Hepatic stellate cell (primary cell): Measurements from ENCODE around the gene CSNK2B.
A peak's percentile ranks its signal among the peaks of the same experiment; 100 is the strongest.

Experiments used
- DNase-seq: peaks from one replicate; pipeline ENCODE4 v3.0.0; 2011; ENCODE audit warnings: low spot score

CSNK2B gene

DNA sequence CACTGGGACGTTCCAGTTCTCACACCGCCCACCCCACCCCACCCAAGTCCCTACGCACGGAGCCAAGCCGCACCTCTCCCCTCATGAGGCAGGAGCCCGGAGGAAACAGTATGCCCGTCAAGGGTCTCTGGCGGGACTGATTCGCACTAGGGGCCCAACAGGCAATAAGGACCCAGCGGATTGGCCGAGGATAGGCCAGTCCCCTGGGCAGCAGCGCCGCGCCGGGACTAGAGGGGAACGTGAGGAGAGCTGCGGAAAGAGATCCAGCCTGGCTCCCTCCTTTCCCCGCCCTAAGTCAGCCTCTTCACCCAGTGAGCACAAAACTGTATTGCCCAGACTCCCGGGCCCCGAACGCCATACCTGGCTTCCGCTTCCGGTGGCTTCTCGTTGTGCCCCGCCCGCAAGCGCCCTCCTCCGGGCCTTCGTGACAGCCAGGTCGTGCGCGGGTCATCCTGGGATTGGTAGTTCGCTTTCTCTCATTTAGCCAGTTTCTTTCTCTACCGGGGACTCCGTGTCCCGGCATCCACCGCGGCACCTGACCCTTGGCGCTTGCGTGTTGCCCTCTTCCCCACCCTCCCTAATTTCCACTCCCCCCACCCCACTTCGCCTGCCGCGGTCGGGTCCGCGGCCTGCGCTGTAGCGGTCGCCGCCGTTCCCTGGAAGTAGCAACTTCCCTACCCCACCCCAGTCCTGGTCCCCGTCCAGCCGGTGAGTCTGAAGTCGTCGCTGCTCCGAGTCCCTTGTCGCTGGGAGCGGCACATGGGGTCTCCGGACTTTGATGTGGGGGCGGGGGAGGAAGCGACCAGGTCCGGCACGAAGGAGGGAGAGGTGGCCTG, at the start of gene CSNK2B:
Gene CSNK2B (plus strand): TSS at position 580 of the 836 bp plus-strand sequence. CDS start 752 bp downstream, outside the sequence.
- DNase-seq = peak; percentile 97

DNA sequence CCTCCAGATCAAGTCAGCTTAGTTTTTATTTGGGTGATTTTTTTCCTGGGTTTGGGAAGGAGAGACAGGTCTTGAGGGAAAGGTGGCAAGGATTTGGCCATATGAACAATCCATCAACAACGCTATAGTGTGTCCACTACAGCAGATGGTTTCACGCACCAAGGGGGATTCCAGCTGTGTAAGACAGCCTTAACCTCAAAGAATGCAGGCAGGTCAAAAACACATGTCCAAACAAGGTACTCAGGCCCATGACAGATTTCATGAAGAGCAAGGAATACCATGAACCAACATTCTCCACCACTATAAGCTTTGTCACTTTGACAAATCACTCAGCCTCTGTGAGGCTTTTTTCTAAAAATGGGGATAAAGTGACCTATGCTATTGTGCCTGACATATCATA, 48.9 kb upstream of the CSNK2B start:
- DNase-seq = no peak

DNA sequence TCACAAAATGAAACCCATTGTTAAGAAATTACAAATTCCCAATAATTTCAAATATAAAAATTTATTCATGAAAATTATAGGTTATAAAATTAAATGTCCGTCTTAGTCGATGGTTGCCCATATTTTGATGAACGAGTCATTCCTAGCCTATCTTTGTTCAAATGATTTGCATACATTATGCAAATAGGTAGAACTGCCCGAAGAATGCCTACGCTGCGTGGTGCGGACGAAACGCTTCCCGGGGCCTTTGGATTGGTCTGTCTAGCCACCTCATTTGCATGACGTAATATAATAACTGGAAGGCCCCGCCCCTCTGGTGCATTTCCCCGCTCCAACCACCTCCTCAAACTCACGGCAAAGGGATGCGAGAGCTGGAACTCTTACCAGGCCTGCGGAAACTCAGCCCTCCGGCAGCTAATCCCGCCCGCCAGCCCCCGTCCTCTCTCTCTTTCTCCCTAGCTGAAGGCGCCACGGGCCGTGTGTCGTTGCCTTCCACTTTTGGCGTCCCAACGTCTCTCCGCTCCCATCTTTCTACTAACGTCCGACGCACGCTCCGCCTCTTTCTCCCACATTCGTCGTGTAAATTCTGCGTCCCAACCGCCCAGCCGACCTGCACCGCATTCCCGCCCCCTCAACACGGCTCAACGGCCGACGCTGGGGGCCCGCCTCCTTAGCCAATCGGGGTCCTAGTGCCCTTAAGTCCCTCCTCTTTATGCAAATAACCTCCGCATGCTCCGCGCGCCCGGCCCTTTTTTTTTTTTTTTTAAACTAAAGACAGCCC, 45.9 kb upstream of the CSNK2B start:
- peak; percentile 98 for DNase-seq

DNA sequence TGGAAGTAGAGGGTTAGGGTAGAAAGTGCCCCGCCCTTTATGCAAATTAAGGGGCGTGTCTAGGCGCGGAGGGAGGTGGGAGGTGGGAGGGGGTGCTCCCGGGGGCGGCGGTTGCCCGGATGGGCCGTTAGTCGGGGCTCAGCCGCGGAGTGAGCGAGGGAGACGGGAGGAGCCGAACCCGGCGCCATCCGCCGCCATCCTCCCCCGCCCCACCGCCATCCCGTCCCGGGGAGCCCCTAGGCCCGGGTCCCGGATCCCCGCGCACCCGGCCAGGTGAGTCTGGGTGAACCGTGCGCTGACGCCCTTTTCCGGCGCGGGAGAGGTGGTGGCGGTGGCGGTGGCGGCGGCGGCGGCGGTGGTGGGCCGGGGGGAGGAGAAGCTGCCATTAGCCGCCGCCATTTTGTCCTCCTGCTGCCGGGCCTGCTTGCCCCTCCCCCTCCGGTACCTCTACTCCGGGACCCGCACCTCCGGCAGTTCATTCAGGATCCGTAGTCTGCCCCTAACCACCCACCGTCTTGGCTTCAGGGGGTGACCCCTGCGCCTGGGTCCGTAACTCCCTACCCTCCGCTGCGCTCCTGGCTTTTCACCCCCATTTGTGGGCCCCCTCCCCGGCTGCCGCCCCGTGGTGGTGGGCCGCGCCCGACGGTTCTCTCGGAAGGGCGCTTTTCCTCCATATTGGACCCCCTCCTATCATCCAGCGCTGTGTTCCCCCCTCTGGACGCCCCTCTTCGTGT, 45.1 kb upstream of the CSNK2B start, which contains the start of gene PRRC2A:
Gene PRRC2A (plus strand): TSS at position 130 of the 734 bp plus-strand sequence. CDS start 2,075 bp downstream, outside the sequence.
- peak; percentile 83 for DNase-seq

DNA sequence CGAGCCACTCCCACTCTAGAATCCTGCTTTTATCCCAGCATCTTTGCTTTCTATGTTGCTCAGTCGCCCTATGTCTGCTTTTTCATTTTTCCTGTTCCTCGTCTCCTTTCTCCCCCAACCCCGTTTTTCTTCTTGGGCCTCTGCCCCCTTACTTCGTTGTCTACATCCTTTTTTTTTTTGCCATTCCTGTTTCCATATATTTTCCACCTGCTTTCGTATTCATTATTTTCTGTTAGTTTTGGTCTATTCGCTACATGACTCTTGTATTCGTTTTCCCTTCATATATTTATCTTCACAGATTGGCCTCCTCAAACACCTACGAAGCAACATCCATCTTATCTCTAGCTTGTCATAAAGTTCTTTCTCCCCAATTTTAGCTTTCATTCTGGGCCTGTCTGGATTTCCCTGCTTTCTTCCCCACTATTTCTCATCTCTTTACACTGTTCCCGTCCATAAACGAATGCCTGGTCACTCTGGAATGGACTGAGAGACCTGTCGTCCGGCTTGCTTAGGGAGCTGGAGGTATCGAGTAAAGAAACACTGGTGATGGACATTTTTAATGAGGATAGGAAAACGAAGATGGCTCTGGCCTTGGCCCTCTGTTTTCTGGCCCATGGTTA, 44.5 kb upstream of the CSNK2B start:
- DNase-seq = no peak

DNA sequence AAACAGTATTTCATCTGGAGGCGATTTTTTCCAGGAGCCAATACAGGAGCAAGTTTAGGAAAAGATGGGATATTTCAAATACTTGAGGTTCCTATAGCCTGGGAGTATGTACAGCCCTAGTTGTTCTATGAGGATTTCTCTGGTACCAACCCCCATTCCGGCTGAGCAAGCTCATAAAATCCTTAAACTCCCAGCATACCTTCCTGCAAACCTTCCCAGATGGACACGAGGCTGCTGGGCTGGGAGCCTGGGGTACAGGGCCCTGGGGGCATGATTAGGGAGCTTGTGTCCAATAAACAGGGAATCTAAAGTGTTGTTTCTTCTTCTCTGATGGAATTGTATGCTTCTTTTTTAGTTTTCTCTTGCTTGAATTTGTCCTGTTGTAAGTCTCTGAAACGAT, 43.9 kb upstream of the CSNK2B start:
- DNase-seq = peak; percentile 49

DNA sequence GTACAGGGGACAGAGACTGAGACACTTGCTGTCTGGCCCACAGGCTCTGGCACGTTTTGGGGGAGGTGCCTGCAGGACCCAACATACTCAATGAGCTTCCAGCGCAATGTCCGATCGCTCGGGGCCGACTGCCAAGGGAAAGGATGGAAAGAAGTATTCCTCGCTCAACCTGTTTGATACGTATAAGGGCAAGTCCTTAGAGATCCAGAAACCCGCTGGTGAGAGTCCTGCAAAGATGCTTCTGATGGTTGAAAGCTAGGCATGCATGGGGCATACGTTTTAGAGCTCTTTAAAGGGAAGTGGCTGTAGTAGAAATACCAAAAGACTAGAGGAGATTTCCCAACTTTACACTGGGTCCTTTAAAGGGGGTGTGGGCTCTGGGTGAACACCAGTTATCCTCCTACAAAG, 43.2 kb upstream of the CSNK2B start:
- DNase-seq = no peak

DNA sequence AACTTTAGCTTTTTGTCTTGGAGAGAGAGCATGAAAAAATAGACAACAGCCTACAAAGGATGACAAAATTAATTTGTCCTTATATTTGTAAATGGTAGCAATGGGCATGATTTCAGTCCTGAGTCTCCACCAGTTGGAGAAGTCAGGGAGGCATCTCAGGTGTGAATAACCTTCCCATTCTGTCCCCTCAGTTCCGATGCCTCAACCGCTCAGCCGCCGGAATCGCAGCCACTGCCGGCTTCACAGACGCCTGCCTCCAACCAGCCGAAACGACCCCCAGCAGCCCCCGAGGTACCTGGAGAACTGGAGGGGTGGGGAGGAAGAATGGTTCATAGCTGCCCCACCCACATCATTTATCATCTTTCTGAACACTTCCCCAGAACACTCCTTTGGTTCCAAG, 41.8 kb upstream of the CSNK2B start:
- no peak for DNase-seq

DNA sequence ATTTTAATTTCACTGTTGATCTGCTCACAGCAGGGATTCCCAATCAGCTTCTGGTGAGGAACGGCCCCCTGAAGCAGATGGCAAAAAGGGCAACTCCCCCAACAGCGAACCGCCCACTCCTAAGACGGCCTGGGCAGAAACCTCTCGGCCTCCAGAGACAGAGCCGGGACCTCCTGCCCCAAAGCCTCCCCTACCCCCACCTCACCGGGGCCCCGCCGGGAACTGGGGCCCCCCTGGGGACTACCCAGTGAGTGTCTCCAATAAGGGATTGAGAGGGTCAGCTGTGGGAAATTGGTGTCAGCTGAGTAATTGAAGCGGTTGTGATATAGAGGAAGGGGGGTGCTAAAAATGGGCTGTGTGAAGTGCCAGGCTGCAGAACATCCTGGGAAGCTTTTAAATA, 38.9 kb upstream of the CSNK2B start:
- DNase-seq = no peak

DNA sequence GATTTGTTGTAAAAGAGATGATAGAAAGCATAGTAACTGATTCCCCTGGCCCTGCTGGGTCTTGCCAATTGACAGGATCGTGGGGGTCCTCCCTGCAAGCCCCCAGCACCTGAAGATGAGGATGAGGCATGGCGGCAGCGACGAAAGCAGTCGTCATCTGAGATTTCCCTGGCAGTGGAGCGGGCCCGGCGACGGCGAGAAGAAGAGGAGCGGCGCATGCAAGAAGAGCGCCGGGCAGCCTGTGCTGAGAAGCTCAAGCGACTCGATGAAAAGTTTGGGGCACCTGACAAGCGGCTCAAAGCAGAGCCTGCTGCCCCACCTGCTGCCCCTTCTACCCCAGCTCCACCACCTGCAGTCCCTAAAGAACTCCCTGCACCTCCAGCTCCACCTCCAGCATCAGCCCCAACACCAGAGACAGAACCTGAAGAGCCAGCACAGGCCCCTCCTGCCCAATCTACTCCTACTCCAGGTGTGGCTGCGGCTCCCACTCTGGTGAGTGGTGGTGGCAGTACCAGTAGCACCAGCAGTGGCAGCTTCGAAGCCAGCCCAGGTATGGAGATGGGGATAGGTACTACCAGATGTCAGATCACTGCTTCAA, 38.1 kb upstream of the CSNK2B start:
- no peak for DNase-seq

DNA sequence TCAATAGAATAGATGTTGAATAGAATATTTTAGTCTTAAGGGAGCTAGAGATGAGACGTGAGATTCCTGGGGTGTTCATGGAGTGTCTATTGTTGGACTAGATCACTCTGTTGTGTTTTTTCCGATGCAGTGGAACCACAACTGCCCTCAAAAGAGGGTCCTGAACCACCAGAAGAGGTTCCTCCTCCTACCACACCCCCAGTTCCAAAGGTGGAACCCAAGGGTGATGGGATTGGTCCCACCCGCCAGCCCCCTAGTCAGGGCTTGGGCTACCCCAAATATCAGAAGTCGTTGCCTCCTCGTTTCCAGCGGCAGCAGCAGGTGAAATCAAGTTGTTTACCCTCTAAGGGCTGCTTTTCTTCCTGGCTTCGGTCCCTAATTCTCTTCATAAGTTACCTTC, 36.9 kb upstream of the CSNK2B start:
- DNase-seq = no peak

DNA sequence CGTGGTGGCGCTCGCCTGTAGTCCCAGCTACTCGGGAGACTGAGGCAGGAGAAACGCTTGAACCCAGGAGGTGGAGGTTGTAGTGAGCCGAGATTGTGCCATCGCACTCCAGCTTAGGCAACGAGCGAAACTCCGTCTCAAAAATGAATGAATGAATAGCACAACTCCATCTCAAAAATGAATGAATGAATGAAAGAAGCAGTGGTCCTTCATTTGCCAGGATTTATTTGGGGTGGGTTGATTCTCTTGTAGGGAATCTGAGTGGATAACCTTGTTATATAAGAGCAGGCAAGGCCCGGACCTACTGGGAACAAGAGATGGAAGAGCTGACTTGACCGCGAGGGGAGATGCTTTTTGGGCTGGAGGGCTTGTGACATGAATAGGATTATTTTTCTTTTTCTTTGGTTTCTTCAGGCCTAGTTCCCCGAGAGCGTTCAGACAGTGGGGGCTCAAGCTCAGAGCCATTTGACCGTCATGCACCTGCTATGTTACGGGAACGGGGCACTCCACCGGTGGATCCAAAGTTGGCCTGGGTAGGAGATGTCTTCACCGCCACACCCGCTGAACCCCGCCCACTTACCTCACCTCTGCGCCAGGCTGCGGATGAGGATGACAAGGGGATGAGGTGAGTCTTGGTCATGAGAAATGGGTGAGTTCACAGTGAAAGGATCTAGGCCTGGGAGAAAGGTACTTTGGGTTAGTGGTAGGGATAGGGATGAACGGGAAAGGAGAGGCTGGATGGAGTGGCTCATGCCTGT, 35.5 kb upstream of the CSNK2B start:
- DNase-seq = no peak

DNA sequence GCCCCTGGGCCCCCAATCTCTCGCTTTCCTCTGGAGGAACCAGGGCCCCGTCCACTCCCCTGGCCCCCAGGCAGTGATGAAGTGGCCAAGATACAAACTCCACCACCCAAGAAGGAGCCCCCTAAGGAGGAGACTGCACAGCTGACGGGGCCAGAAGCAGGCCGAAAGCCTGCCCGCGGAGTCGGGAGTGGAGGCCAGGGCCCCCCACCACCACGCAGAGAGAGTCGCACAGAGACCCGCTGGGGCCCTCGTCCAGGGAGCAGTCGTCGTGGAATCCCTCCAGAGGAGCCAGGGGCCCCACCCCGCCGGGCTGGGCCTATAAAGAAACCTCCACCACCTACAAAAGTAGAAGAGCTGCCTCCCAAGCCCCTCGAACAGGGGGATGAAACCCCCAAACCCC, 34.7 kb upstream of the CSNK2B start:
- no peak for DNase-seq

DNA sequence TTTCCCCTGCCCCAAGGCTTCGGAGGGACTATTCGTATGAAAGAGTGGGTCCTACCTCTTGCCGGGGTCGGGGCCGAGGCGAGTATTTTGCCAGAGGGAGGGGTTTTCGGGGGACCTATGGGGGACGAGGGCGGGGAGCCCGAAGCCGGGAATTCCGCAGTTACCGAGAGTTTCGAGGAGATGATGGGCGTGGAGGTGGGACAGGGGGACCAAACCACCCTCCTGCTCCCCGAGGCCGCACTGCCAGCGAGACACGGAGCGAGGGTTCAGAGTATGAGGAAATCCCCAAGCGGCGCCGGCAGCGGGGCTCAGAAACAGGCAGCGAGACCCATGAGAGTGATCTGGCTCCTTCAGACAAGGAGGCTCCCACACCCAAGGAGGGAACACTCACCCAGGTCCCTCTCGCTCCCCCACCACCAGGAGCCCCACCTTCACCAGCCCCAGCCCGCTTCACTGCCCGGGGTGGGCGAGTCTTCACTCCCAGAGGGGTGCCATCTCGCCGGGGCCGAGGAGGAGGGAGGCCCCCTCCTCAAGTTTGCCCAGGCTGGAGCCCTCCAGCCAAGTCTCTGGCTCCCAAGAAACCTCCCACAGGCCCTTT, 34.1 kb upstream of the CSNK2B start:
- no peak for DNase-seq

DNA sequence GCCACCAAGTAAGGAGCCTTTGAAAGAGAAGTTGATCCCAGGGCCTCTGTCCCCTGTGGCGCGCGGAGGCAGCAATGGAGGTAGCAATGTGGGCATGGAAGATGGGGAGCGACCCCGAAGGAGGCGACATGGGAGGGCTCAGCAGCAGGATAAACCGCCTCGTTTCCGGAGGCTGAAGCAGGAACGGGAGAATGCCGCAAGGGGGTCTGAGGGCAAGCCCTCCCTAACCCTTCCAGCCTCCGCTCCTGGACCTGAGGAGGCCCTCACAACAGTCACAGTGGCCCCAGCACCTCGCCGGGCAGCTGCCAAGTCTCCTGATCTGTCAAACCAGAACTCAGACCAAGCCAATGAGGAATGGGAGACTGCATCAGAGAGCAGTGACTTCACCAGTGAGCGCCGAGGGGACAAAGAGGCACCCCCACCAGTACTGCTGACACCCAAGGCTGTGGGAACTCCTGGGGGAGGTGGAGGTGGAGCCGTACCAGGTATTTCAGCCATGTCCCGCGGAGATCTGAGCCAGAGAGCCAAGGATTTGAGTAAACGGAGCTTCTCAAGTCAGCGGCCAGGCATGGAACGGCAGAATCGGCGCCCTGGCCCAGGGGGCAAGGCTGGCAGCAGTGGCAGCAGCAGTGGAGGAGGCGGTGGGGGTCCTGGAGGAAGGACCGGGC, 33.5 kb upstream of the CSNK2B start:
- DNase-seq = no peak

DNA sequence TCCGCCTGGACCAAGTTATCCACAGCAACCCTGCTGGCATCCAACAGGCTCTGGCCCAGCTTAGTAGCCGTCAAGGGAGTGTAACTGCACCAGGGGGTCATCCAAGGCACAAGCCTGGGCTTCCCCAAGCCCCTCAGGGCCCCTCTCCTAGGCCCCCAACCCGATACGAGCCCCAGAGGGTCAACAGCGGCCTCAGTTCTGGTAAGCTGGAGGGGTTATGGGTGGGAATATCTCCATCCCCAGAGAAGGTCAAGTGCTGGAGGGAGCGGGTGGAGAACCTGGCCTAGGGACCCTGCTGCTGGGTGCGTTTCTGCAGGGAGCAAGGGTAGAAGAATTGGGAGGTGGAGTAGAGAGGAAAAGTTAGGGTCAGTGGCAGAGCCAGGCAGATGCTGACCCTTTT, 32.4 kb upstream of the CSNK2B start:
- DNase-seq = no peak

DNA sequence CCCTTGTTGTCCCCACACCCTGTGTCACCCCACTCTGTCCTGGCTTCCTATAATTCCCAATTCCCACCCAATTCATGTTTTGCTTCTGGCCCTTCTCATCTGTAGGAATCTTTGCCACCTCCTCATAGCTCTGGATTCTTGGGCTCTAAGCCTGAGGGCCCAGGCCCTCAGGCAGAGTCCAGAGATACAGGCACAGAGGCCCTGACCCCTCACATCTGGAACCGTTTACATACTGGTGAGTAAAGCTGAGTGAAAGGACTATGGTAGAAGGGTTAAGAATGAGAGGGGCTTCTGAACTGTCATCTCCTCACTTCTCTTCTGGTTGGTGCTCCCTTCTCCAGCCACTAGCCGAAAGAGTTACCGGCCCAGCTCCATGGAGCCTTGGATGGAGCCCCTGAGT, 31.7 kb upstream of the CSNK2B start:
- no peak for DNase-seq

DNA sequence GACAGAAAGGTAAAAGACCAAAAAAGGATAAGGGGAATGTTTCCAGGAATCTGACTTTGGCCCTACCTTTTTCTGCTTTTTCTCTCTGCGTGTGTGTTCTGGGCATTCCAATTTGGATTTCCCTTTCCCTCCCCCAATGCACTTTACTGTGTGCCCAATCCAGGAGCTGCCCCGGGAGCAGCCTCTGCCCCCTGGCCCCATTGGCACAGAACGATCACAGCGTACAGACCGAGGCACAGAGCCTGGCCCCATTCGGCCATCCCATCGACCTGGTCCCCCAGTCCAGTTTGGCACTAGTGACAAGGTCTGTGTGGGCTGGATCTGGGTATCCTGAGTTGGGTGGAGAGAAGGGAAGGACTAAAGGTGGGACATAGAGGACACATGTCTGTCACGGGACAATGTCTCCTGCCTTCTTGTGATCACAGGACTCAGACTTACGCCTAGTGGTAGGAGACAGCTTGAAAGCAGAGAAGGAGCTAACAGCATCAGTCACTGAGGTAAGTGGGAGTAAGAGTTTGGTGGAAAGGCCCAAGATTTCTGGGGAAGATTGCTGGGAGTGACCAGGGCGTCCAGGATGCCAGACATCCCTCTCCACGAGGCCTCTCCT, 30.8 kb upstream of the CSNK2B start:
- DNase-seq = no peak
